ENCODE data around the gene SKP2. TPM values are rescaled to one million over a fixed set of nuclear protein-coding genes. Genes with fewer than 3 reads are reported as not detected.

Gene SKP2
- total and polyA plus RNA-seq, 3 experiments from 2014 or later = 15.6 to 56.4 (median 52.8) TPM

DNA sequence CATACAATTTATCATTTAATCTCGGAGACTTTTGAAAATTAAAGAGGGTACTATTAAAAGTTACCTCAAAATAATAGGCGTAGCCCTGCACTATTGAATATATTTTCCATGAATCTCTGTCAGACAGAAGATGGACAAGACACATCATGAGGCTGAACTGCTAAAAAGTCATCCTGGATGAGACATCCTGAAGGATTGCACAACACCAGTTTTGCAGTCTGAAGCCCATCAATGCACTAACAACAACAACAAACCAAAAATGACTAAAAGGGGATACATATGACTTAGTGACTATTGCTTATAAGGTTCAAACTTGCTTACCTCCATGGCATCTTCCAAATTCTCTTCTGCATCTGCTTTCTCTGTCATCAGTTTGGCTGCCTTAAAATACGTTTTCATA is 15.9 kb upstream of the SKP2 start:
- Mint-ChIP-seq H3K27me3 (no peaks in the 10 kb centered on the region), H3K9me3 (no peaks in the 10 kb centered on the region), H3K4me1 (peaks cover 12 to 17% (median 15%) of the 10 kb centered on the region in 3 donors), H3K4me3 (no peak overlapping the region), H3K36me3 (peaks cover 33 to 71% (median 40%) of the 10 kb centered on the region in 3 donors), H3K27ac (peak overlapping the region in 1 of 8 donors; percentile 38)
- no peak for DNase-seq
- H3K27me3 ChIP-seq (ENCODE audit: insufficient read depth, low read length, poor library complexity, severe bottlenecking) = no peaks in the 10 kb centered on the region
- H3K4me1 ChIP-seq (ENCODE audit: insufficient read depth, low read length) = no peaks in the 10 kb centered on the region
- no peaks in the 10 kb centered on the region for H3K9me3 ChIP-seq (ENCODE audit: low read length)
- POLR2A ChIA-PET = no interaction called here
- H3K27ac ChIP-seq (ENCODE audit: low read depth, low read length) = no peak overlapping the region
- H3K36me3 ChIP-seq (ENCODE audit: insufficient read depth, low read length) = peaks cover 7% of the 10 kb centered on the region
- no peak overlapping the region for H3K4me3 ChIP-seq (ENCODE audit: low read length)
- CTCF ChIA-PET = no interaction called here

GRCh38 chr5:36136581-36136980 is 15.3 kb upstream of the SKP2 start:
- Mint-ChIP-seq H3K9me3 (no peaks in the 10 kb centered on the region), H3K4me1 (peaks cover 8 to 13% (median 10%) of the 10 kb centered on the region in 3 donors), H3K4me3 (no peak overlapping the region), H3K27me3 (no peaks in the 10 kb centered on the region), H3K27ac (no peak overlapping the region), H3K36me3 (peaks cover 34 to 69% (median 35%) of the 10 kb centered on the region in 3 donors)
- CTCF ChIA-PET = no interaction called here
- DNase-seq = no peak
- Histone ChIP-seq H3K4me3 (ENCODE audit: low read length) (no peak overlapping the region), H3K9me3 (ENCODE audit: low read length) (no peaks in the 10 kb centered on the region), H3K27me3 (ENCODE audit: insufficient read depth, low read length, poor library complexity, severe bottlenecking) (no peaks in the 10 kb centered on the region), H3K27ac (ENCODE audit: low read depth, low read length) (no peak overlapping the region), H3K4me1 (ENCODE audit: insufficient read depth, low read length) (no peaks in the 10 kb centered on the region), H3K36me3 (ENCODE audit: insufficient read depth, low read length) (peaks cover 7% of the 10 kb centered on the region)
- POLR2A ChIA-PET = no interaction called here

DNA sequence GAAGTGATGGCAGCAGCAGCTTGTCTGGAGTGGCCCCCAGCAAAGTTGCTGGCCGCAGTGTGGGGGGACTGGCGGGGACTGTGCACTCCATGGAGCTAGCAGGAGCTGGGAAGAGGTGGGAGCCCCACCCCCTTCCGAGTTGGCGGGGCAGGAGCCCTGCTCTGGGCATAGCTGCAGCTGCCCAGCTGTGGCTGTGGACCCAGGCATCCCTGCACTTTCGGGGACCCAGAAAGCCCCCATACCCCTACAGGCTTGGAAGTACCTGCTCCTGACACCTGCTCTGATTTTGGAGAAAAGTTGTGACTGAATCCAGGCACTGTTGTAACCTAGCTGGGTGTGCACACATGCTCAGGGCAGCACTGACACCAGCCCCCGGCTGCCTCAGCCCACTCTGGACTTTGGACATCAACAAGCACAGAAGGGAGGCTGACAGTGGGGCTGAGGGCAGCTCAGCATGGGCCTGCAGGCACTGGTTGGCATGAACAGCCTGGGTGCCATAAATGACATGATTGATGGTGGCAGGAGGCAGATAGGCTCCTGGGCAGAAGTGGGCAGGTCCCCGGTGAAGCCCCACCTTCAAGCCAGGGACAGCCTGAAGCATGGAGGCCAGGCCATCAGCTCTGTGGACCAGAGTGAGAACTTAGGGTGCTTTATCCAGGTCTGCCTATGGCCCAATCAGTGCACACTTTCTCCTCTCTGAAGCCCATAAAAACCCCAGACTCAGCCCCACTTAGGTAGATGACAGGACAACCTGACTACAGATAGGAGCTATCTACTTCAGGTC is 12.8 kb upstream of the SKP2 start:
- H3K4me3 ChIP-seq (ENCODE audit: low read length) = no peak overlapping the region
- ChIA-PET POLR2A (interaction anchor here (0.9 kb wide), 1 partner anchor 13 kb away, joined by 4 read pairs; the partner anchor contains the start of genes LMBRD2 and SKP2), CTCF (interaction anchor here (2.4 kb wide), 1 partner anchor 12 kb away, joined by 8 read pairs; the partner anchor contains the start of genes LMBRD2 and SKP2)
- H3K36me3 ChIP-seq (ENCODE audit: insufficient read depth, low read length) = peaks cover 7% of the 10 kb centered on the region
- Mint-ChIP-seq H3K36me3 (peaks cover 22 to 65% (median 26%) of the 10 kb centered on the region in 3 donors), H3K9me3 (no peaks in the 10 kb centered on the region), H3K27me3 (no peaks in the 10 kb centered on the region), H3K27ac (no peak overlapping the region), H3K4me1 (no peaks in the 10 kb centered on the region), H3K4me3 (no peak overlapping the region)
- H3K4me1 ChIP-seq (ENCODE audit: insufficient read depth, low read length) = no peaks in the 10 kb centered on the region
- no peak overlapping the region for H3K27ac ChIP-seq (ENCODE audit: low read depth, low read length)
- no peaks in the 10 kb centered on the region for H3K27me3 ChIP-seq (ENCODE audit: insufficient read depth, low read length, poor library complexity, severe bottlenecking)
- H3K9me3 ChIP-seq (ENCODE audit: low read length) = no peaks in the 10 kb centered on the region
- no peak for DNase-seq

DNA sequence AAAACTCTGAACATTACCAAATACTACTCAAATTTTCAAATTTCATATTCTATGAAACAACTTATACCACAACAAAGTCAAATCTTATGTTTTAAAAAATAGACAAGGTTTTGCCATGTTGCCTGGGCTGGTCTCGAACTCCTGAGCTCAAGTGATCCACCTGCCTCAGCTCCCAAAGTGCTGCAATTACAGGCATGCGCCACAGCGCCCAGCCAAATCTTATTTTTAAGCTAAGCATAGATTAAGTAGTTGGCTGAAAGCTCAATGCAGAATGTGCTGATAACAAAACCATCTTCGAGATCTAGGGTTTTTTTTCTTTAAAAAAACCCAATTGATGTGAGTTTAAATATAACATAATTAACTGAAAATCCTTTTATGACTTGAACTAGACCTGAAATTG is 6.6 kb upstream of the SKP2 start:
- no peaks in the 10 kb centered on the region for H3K27me3 ChIP-seq (ENCODE audit: insufficient read depth, low read length, poor library complexity, severe bottlenecking)
- Mint-ChIP-seq H3K27me3 (no peaks in the 10 kb centered on the region), H3K9me3 (no peaks in the 10 kb centered on the region), H3K4me1 (peaks cover 20 to 38% (median 36%) of the 10 kb centered on the region in 3 donors), H3K4me3 (no peak overlapping the region), H3K27ac (no peak overlapping the region), H3K36me3 (peaks cover 5 to 21% (median 11%) of the 10 kb centered on the region in 3 donors)
- DNase-seq = no peak
- H3K4me3 ChIP-seq (ENCODE audit: low read length) = no peak overlapping the region
- CTCF ChIA-PET = interaction anchor here (1.0 kb wide), 1 partner anchor 120 kb away, joined by 5 read pairs; no protein-coding TSS in a partner anchor
- H3K4me1 ChIP-seq (ENCODE audit: insufficient read depth, low read length) = peaks cover 5% of the 10 kb centered on the region
- no peaks in the 10 kb centered on the region for H3K36me3 ChIP-seq (ENCODE audit: insufficient read depth, low read length)
- POLR2A ChIA-PET = no interaction called here
- no peak overlapping the region for H3K27ac ChIP-seq (ENCODE audit: low read depth, low read length)
- H3K9me3 ChIP-seq (ENCODE audit: low read length) = no peaks in the 10 kb centered on the region

GRCh38 chr5:36146390-36146789 is 5.5 kb upstream of the SKP2 start:
- POLR2A ChIA-PET = no interaction called here
- H3K9me3 ChIP-seq (ENCODE audit: low read length) = no peaks in the 10 kb centered on the region
- Mint-ChIP-seq H3K9me3 (no peaks in the 10 kb centered on the region), H3K4me3 (no peak overlapping the region), H3K4me1 (peaks cover 27 to 48% (median 44%) of the 10 kb centered on the region in 3 donors), H3K27ac (no peak overlapping the region), H3K36me3 (peaks cover 0 to 13% (median 5%) of the 10 kb centered on the region in 3 donors), H3K27me3 (no peaks in the 10 kb centered on the region)
- no peaks in the 10 kb centered on the region for H3K36me3 ChIP-seq (ENCODE audit: insufficient read depth, low read length)
- peaks cover 12% of the 10 kb centered on the region for H3K4me1 ChIP-seq (ENCODE audit: insufficient read depth, low read length)
- no peak for DNase-seq
- H3K27me3 ChIP-seq (ENCODE audit: insufficient read depth, low read length, poor library complexity, severe bottlenecking) = no peaks in the 10 kb centered on the region
- H3K4me3 ChIP-seq (ENCODE audit: low read length) = no peak overlapping the region
- CTCF ChIA-PET = interaction anchor here (1.0 kb wide), 1 partner anchor 119 kb away, joined by 5 read pairs; no protein-coding TSS in a partner anchor
- no peak overlapping the region for H3K27ac ChIP-seq (ENCODE audit: low read depth, low read length)

DNA sequence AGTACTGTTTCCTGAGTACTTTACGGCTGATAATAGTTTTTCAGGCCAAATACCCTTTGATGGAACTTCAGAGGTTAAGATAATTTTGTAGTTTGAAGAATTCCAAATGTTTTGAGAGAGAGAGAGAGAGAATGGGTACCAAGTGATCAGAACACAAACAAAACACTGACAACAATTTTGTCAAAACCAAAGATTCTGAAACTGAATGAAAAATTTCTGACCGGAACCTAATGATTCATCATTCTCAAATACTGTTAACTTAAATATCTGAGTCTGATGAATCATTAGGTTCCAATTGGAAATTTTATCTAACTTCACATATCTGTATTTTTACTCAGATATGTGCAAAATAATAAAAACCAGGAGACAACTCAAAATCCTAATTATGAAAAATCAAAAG is 4.2 kb upstream of the SKP2 start:
- Mint-ChIP-seq H3K27ac (no peak overlapping the region), H3K27me3 (no peaks in the 10 kb centered on the region), H3K4me3 (peak overlapping the region in 1 of 7 donors; percentile 17), H3K4me1 (peaks cover 36 to 56% (median 53%) of the 10 kb centered on the region in 3 donors), H3K9me3 (no peaks in the 10 kb centered on the region), H3K36me3 (peaks cover 0 to 16% (median 5%) of the 10 kb centered on the region in 3 donors)
- Histone ChIP-seq H3K4me3 (ENCODE audit: low read length) (no peak overlapping the region), H3K4me1 (ENCODE audit: insufficient read depth, low read length) (peaks cover 15% of the 10 kb centered on the region), H3K27ac (ENCODE audit: low read depth, low read length) (no peak overlapping the region), H3K27me3 (ENCODE audit: insufficient read depth, low read length, poor library complexity, severe bottlenecking) (no peaks in the 10 kb centered on the region), H3K9me3 (ENCODE audit: low read length) (no peaks in the 10 kb centered on the region), H3K36me3 (ENCODE audit: insufficient read depth, low read length) (no peaks in the 10 kb centered on the region)
- ChIA-PET POLR2A (no interaction called here), CTCF (no interaction called here)
- DNase-seq = no peak

GRCh38 chr5:36150676-36151433 is 1.1 kb upstream of the SKP2 start:
- Histone ChIP-seq H3K9me3 (ENCODE audit: low read length) (no peaks in the 10 kb centered on the region), H3K36me3 (ENCODE audit: insufficient read depth, low read length) (peaks cover 2% of the 10 kb centered on the region), H3K4me1 (ENCODE audit: insufficient read depth, low read length) (peaks cover 18% of the 10 kb centered on the region), H3K27me3 (ENCODE audit: insufficient read depth, low read length, poor library complexity, severe bottlenecking) (no peaks in the 10 kb centered on the region), H3K27ac (ENCODE audit: low read depth, low read length) (peak overlapping the region; percentile 76), H3K4me3 (ENCODE audit: low read length) (peak overlapping the region; percentile 80)
- POLR2A ChIA-PET = interaction anchor here (0.9 to 3.9 kb wide), 4 partner anchors 10 to 725 kb away, joined by 3 to 35 read pairs (median 5); partner anchors contain the start of genes NADK2 and NIPBL
- peaks cover 54 to 82% (median 80%) of the 10 kb centered on the region in 3 donors for H3K4me1 Mint-ChIP-seq
- peaks cover 4 to 40% (median 12%) of the 10 kb centered on the region in 3 donors for H3K36me3 Mint-ChIP-seq
- no peaks in the 10 kb centered on the region for H3K27me3 Mint-ChIP-seq
- no peaks in the 10 kb centered on the region for H3K9me3 Mint-ChIP-seq
- DNase-seq = peak; percentile 15 to 56 (median 19)
- CTCF ChIA-PET = interaction anchor here (1.1 to 4.0 kb wide), 3 partner anchors 9 to 91 kb away, joined by 3 to 16 read pairs (median 8); partner anchors contain the start of gene NADK2
- H3K27ac Mint-ChIP-seq = peak overlapping the region; percentile 73 to 96 (median 94)
- peak overlapping the region; percentile 94 to 99 (median 96) for H3K4me3 Mint-ChIP-seq
